ENCODE data around the gene RPUSD1.

DNA sequence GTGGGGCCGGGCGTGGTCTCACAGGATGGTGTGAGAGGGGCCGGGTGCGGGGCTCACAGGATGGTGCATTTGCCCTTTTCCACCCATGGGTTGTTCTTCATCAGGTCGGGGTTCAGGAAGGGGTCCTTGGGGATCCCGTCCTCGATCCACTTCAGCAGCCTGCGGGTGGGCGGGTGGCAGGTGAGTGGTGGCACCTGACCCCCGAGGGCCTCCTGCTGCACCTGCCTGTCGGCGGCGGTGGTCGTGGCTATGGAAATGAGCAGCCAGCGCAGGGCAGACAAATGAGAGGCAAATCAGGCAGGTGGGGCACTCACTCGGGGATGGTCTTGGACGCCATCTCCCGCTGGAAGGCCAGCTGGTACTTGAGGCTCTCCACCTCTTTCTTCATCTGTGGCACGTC lies 10.5 kb upstream of the RPUSD1 start:
- TF ChIP-seq POLR2A (IDR thresholded peaks at IDR 0.05) = no peak
- TF ChIP-seq CTCF (IDR thresholded peaks at IDR 0.05) = no peak

Measured in stomach (tissue), 4 donors.